ENCODE results near the gene DESI2.

GRCh38 chr1:244705261-244706234 is 52.6 kb downstream of the DESI2 start:
- TF ChIP-seq, protein P1, sequence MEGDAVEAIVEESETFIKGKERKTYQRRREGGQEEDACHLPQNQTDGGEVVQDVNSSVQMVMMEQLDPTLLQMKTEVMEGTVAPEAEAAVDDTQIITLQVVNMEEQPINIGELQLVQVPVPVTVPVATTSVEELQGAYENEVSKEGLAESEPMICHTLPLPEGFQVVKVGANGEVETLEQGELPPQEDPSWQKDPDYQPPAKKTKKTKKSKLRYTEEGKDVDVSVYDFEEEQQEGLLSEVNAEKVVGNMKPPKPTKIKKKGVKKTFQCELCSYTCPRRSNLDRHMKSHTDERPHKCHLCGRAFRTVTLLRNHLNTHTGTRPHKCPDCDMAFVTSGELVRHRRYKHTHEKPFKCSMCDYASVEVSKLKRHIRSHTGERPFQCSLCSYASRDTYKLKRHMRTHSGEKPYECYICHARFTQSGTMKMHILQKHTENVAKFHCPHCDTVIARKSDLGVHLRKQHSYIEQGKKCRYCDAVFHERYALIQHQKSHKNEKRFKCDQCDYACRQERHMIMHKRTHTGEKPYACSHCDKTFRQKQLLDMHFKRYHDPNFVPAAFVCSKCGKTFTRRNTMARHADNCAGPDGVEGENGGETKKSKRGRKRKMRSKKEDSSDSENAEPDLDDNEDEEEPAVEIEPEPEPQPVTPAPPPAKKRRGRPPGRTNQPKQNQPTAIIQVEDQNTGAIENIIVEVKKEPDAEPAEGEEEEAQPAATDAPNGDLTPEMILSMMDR (conservative IDR thresholded peaks at IDR 0.05 in 1 of 2, IDR thresholded peaks at IDR 0.05 in 1 of 2; ENCODE audit: low read depth in 1 of 2, low read length in 2 of 2) = no peak
- TF ChIP-seq EZH2 (IDR thresholded peaks at IDR 0.05; ENCODE audit: low read length, missing control alignments) = no peak

Data from fibroblast of lung (primary cell).